HG03521 (cell line): ENCODE results near the gene PHAX.
"Not testable (repeated sequence)": the region's sequence is repeated elsewhere in the genome, so short reads cannot be mapped to it uniquely, and the experiment has no call there.

Experiments
- ATAC-seq: cut with Tn5 transposase; IDR thresholded peaks from one replicate; pipeline ENCODE4 v1.9.1; 2021; ENCODE audit warnings: mild to moderate bottlenecking, moderate library complexity; ENCODE audit not compliant: unreplicated experiment

The PHAX gene

GRCh38 chr5:126651013-126651577, 50.3 kb downstream of the PHAX start:
- no peak for ATAC-seq

DNA sequence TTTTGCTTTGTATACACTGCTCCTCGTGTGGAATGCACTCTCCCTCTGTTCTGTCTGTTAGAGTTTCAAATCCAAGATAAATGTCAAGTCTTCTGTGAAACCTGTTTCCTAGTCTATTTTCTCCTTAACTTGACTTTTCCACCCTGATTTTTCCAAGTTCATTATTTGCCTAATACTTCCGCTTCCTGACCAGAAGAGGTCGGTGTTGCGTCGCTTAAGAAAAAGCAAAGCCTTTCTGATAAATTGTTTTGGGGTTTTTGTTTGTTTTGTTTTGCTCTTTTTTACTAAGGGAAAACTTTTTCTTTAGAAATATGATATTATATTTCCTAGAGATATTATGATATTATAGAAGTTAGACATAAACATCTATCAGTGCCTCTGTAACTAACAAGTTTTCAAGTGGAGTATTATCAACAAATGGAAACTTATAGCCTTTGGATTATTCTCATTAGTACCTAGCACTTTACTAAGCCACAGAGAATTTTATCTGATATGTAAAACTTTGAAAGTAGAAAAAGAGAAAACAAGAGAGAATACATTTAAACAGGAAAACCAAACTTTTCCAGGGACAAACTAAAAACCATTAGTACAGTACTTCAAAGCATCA, 55.8 kb downstream of the PHAX start:
- ATAC-seq: no peak

GRCh38 chr5:126658561-126658960, 57.8 kb downstream of the PHAX start:
- ATAC-seq: no peak

GRCh38 chr5:126659805-126660482, 59.2 kb downstream of the PHAX start:
- ATAC-seq: peak; percentile 48

- ATAC-seq: no peak
Measured at GRCh38 chr5:126664586-126664985, 63.8 kb downstream of the PHAX start.

DNA sequence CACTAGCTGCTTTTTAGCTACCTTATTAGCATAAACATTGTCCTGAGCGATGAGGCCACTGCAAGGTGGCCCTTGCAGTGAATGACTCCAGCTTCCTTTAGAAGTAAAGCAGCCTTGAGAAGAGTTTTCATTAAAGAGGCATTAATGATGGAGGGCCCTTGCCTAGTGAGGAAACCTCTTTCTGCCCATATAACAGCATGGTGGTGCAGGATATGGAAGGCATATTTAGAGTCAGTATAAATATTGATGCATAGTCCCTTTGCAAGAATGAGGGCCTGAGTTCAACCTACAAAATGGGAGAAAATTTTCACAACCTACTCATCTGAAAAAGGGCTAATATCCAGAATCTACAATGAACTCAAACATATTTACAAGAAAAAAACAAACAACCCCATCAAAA, 69.4 kb downstream of the PHAX start:
- ATAC-seq: not testable (repeated sequence)

- not testable (repeated sequence) for ATAC-seq
Measured at GRCh38 chr5:126671681-126672080, 70.9 kb downstream of the PHAX start.

DNA sequence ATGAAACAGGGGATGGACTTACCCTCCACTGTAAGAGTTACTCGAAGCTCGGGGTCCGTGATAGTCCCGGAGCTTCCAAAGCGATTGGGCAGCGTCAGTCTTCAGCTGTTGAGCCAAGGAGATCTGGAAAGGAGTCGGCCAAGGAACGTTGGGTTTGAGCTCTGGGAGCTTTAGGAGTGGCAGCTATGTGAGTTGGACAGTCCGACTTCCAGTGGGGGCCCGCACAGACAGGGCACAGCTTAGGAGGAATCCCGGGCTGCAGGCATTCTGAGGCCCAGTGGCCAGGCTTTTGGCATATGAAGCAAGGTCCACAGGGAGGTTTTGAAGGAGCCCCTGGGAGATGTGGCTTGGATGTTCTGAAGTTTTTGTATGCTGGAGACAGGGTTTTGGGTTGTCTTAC, 72.7 kb downstream of the PHAX start:
- ATAC-seq: no peak

- ATAC-seq: no peak
Measured at GRCh38 chr5:126674145-126674544, 73.4 kb downstream of the PHAX start.

DNA sequence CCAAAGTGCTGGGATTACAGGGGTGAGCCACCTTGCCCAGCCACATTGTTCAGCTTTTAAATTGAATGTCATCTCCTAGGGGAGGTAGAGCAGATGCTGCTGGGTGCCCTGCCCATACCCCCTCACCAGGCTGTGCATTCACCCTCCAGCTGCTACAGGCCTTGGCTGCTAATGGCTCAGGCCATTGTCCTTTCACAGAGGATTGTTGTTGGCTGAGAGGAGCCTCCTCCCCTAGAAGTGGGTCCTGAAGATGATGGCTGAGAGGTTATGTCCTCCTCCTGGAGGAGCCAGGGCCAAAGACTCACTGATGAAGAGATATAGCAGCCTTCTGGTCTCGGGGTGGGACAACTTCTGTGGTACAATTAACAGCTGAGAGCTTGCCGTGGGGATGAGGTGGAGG, 74.6 kb downstream of the PHAX start:
- ATAC-seq: no peak

DNA sequence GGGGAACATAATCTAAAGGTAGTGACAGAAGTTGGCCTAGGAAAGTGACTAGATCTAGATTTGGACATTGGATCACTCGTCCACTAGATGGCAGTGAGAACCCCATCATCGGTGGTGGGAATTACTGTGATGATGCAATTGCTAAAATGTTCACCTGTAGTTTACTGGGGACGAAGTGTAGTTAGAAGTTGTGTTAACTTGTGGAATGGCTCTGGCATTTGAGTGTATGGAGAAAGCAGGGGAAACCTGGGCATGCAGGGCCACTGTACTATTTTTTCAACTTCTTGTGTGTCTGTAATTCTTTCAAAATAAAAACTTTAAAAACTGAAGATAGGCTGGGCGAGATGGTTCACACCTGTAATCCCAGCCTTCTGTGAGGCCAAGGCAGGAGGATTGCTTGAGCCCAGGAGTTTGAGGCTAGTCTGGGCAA, 75.5 kb downstream of the PHAX start:
- peak; percentile 50 for ATAC-seq
